ENCODE measurements around the gene GDF15. TPM values are rescaled to one million over a fixed set of nuclear protein-coding genes. Genes with fewer than 3 reads are reported as not detected.

The GDF15 gene
- total RNA-seq, 4 donors from 2014 or later, result 36.3 to 77.0 (median 58.9) TPM

DNA sequence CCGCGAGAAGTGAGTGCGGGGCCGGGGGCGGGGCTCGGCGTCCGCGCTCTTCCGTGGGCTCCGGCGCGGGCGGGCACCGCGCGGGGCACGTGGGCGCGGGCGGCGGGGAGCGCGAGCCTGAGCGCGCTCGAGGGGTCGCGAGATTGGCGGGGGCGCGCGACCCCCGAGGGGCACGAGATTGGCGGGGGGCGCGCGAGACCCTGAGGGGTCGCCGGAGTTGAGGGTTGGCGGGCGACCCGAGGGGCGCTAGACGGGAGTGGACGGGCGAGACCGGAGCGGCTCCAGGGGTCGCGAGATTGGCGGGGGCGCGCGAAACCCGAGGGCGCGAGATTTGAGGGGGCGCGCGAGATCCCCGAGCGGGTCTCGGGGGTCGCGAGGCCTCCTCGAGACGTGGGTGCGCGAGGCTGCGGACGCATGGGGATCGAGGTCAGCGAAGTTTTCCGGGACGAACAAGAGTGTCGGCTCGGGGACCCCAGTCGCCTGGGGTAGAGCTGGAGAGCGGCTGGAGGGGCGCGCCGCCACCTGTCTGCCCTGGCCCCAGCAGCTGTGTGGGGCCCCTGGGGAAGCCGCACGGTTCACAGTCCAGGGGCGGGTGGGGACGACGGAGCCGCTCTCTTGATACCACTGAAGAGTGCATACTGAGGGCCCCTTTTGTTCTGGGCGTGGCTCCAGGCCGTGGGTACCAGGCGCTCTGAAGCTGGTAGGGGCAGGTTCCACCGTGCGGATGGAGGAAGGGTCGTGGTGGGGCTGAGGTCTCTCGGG lies 33.9 kb downstream of the GDF15 start:
- Histone ChIP-seq H3K4me3 (peak overlapping the region; percentile 60 to 89 (median 68)), H3K9me3 (no peaks in the 10 kb centered on the region), H3K4me1 (peaks cover 40 to 78% (median 68%) of the 10 kb centered on the region in 4 donors), H3K27me3 (peaks cover 24% of the 10 kb centered on the region), H3K27ac (peak overlapping the region; percentile 87 to 92 (median 88)), H3K36me3 (no peaks in the 10 kb centered on the region)
- TF ChIP-seq POLR2A (IDR thresholded peaks at IDR 0.05), result no peak
- TF ChIP-seq, protein P1, sequence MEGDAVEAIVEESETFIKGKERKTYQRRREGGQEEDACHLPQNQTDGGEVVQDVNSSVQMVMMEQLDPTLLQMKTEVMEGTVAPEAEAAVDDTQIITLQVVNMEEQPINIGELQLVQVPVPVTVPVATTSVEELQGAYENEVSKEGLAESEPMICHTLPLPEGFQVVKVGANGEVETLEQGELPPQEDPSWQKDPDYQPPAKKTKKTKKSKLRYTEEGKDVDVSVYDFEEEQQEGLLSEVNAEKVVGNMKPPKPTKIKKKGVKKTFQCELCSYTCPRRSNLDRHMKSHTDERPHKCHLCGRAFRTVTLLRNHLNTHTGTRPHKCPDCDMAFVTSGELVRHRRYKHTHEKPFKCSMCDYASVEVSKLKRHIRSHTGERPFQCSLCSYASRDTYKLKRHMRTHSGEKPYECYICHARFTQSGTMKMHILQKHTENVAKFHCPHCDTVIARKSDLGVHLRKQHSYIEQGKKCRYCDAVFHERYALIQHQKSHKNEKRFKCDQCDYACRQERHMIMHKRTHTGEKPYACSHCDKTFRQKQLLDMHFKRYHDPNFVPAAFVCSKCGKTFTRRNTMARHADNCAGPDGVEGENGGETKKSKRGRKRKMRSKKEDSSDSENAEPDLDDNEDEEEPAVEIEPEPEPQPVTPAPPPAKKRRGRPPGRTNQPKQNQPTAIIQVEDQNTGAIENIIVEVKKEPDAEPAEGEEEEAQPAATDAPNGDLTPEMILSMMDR (IDR thresholded peaks at IDR 0.05), result no peak
- no peak for TF ChIP-seq EP300 (IDR thresholded peaks at IDR 0.05; ENCODE audit: low read depth)
- no peak for TF ChIP-seq POLR2AphosphoS5 (IDR thresholded peaks at IDR 0.05)
- WGBS, 2 donors (ENCODE audit: low coverage in 1 of 2), result 0 to 1% methylated on average over 7 to 54 of the region's 97 CpGs
- peak; percentile 65 for DNase-seq
- intact Hi-C loops (cut with DNase I; ENCODE audit: low total_unique reads) (loop anchor here (10.0 kb wide), 2 partner anchors 155 to 215 kb away; partner anchors contain the start of gene RAB3A), in situ Hi-C loops (cut with MboI; ENCODE audit: low pct_ligation_motif_present in 1 of 4, low pct_unique_long_range_greater_than_20kb in 1 of 4, low sequenced_read_pairs in 3 of 4) (loop anchor here in 1 of 4 donors (25.0 kb wide), 1 partner anchor 158 kb away; the partner anchor contains the start of gene IQCN)

DNA sequence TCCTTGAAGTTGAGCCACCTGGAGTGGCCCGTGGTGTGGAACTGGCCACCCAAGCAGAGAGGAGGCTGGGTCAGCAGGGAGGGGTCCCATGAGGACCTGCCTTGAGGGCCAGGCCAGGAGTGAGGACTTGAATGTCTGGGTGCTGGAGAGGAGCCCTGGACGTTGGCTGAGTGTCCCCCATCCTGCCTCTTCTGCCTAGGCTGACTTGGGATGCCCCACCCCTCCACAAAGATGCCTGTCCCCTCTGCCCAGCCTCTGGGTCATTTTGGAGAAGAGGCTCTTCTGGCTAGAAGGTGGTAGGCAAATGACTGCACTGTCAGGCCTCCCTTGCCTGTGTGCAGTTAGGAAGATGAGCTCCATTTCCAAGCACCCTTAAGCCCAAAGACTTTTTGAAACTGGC lies 35.0 kb downstream of the GDF15 start:
- intact Hi-C loops (cut with DNase I; ENCODE audit: low total_unique reads), result no loop called here
- H3K9me3 ChIP-seq, result no peaks in the 10 kb centered on the region
- TF ChIP-seq POLR2A (IDR thresholded peaks at IDR 0.05), result no peak
- no peak for TF ChIP-seq POLR2AphosphoS5 (IDR thresholded peaks at IDR 0.05)
- TF ChIP-seq EP300 (IDR thresholded peaks at IDR 0.05; ENCODE audit: low read depth), result no peak
- TF ChIP-seq, protein P1 (IDR thresholded peaks at IDR 0.05), result no peak
- in situ Hi-C loops (cut with MboI; ENCODE audit: low pct_ligation_motif_present in 1 of 4, low pct_unique_long_range_greater_than_20kb in 1 of 4, low sequenced_read_pairs in 3 of 4), result loop anchor here in 1 of 4 donors (25.0 kb wide), 1 partner anchor 159 kb away; the partner anchor contains the start of gene IQCN
- peaks cover 21% of the 10 kb centered on the region for H3K27me3 ChIP-seq
- 38% methylated on average over 2 of the region's 2 CpGs; no CpG with 5 or more reads in 1 of the 2 donors for WGBS, 2 donors (ENCODE audit: low coverage in 1 of 2)
- H3K27ac ChIP-seq, result peak overlapping the region; percentile 87 to 92 (median 88)
- no peak for DNase-seq
- H3K4me3 ChIP-seq, result peak overlapping the region in 2 of 4 donors; percentile 63 to 89
- no peaks in the 10 kb centered on the region for H3K36me3 ChIP-seq
- H3K4me1 ChIP-seq, result peaks cover 39 to 77% (median 63%) of the 10 kb centered on the region in 4 donors

DNA sequence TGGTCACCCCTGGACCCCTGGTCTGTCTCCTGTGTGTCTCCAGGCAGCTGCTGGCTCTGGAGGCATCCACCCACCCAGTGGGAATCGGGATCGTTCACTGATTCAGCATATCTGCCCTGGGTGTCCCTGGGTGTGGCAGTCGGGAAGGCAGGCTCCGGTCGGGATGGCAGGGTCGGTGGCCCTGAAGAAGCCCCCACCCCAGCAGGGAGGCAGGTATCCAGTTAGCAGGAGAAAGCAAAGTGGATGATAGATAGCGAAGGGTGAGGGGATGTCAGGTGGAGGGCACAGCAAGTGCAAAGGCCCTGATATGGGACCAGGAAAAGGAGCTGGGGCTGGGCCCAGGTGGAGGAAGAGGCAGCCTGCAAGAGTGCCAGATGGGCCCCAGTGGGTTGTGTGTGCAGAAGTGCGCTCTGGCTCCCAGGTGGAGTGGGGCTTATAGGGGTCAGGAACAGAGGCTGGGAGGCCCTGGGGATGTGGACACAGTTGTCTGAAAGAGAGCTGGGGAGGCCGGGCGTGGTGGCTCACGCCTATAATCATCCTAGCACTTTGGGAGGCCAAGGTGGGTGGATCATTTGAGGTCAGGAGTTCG lies 35.5 kb downstream of the GDF15 start:
- DNase-seq, result no peak
- Histone ChIP-seq H3K27me3 (peaks cover 16% of the 10 kb centered on the region), H3K4me3 (no peak overlapping the region), H3K36me3 (no peaks in the 10 kb centered on the region), H3K4me1 (peaks cover 38 to 77% (median 60%) of the 10 kb centered on the region in 4 donors), H3K9me3 (no peaks in the 10 kb centered on the region), H3K27ac (peak overlapping the region; percentile 87 to 92 (median 88))
- intact Hi-C loops (cut with DNase I; ENCODE audit: low total_unique reads) (no loop called here), in situ Hi-C loops (cut with MboI; ENCODE audit: low pct_ligation_motif_present in 1 of 4, low pct_unique_long_range_greater_than_20kb in 1 of 4, low sequenced_read_pairs in 3 of 4) (loop anchor here in 1 of 4 donors (25.0 kb wide), 1 partner anchor 159 kb away; the partner anchor contains the start of gene IQCN)
- TF ChIP-seq POLR2A (IDR thresholded peaks at IDR 0.05) (no peak), EP300 (IDR thresholded peaks at IDR 0.05; ENCODE audit: low read depth) (no peak), POLR2AphosphoS5 (IDR thresholded peaks at IDR 0.05) (no peak)
- TF ChIP-seq, protein P1 (IDR thresholded peaks at IDR 0.05), result no peak
- WGBS, 2 donors (ENCODE audit: low coverage in 1 of 2), result 78% methylated on average over 12 of the region's 12 CpGs; no CpG with 5 or more reads in 1 of the 2 donors

Data from transverse colon (tissue), 4 donors.